GM10248 (cell line): ENCODE measurements around the gene TRRAP.
A peak's percentile ranks its signal among the peaks of the same experiment; 100 is the strongest.

Source experiments
- CTCF ChIA-PET: fragments of 300-600 bp; sonication (Branson Sonifier 250); formaldehyde crosslinking; extraction: SDS; loops from one replicate; lab custom pipeline; 2021; ENCODE audit warnings: antibody characterized with exemption; lab: Yijun Ruan, JAX
- POLR2A ChIA-PET: fragments of 350-650 bp; sonication (Branson Sonifier 250); formaldehyde crosslinking; extraction: SDS; loops from one replicate; lab custom pipeline; 2020; ENCODE audit warnings: antibody characterized with exemption; lab: Yijun Ruan, JAX
- DNase-seq: peaks from one replicate; pipeline ENCODE4 v3.0.0; 2012; ENCODE audit errors: extremely low spot score
- CTCF ChIP-seq: IDR thresholded peaks from 2 replicates; pipeline ENCODE4 v1.5.1; 2012; ENCODE audit warnings: mild to moderate bottlenecking, low read depth; ENCODE audit errors: extremely low read depth, missing control alignments, control extremely low read depth

Gene TRRAP

GRCh38 chr7:98995111-98995510, 116.8 kb downstream of the TRRAP start:
- DNase-seq = no peak
- ChIA-PET CTCF (interaction anchor here (0.8 kb wide), 1 partner anchor 9 kb away, joined by 3 read pairs; no protein-coding TSS in a partner anchor), POLR2A (no interaction called here)
- no peak for TF ChIP-seq CTCF

- ChIA-PET CTCF (no interaction called here), POLR2A (no interaction called here)
- DNase-seq = no peak
- no peak for TF ChIP-seq CTCF
Observed at GRCh38 chr7:98995523-98996149, 117.3 kb downstream of the TRRAP start.

GRCh38 chr7:98996150-98996552, 117.8 kb downstream of the TRRAP start:
- POLR2A ChIA-PET = no interaction called here
- CTCF ChIA-PET = interaction anchor here (1.4 kb wide), 1 partner anchor 10 kb away, joined by 4 read pairs; no protein-coding TSS in a partner anchor
- peak; percentile 64 for DNase-seq
- no peak for TF ChIP-seq CTCF

- POLR2A ChIA-PET = no interaction called here
- no peak for TF ChIP-seq CTCF
- CTCF ChIA-PET = interaction anchor here (1.1 to 1.4 kb wide), 2 partner anchors 12 to 13 kb away, joined by 4 to 5 read pairs; no protein-coding TSS in a partner anchor
- no peak for DNase-seq
Observed at GRCh38 chr7:98997846-98998245, 119.5 kb downstream of the TRRAP start.

- no peak for DNase-seq
- TF ChIP-seq CTCF = no peak
- ChIA-PET POLR2A (no interaction called here), CTCF (interaction anchor here (1.1 to 1.4 kb wide), 3 partner anchors 12 to 26 kb away, joined by 3 to 5 read pairs (median 4); no protein-coding TSS in a partner anchor)
Observed at GRCh38 chr7:98998821-98999725, 120.7 kb downstream of the TRRAP start.

GRCh38 chr7:99000196-99000903, 122.0 kb downstream of the TRRAP start:
- no peak for DNase-seq
- ChIA-PET CTCF (interaction anchor here (1.3 kb wide), 1 partner anchor 27 kb away, joined by 3 read pairs; no protein-coding TSS in a partner anchor), POLR2A (no interaction called here)
- TF ChIP-seq CTCF = no peak
